ENCODE measurements around the gene CDC42EP4. TPM values are rescaled to one million over a fixed set of nuclear protein-coding genes. Genes with fewer than 3 reads are reported as not detected.

CDC42EP4 gene
- total and polyA plus RNA-seq, 12 donors = 18.6 to 87.6 (median 30.8) TPM

- Histone ChIP-seq H3K27ac (peak overlapping the region in 9 of 10 donors; percentile 10 to 71 (median 60)), H3K4me1 (peaks cover 3 to 39% (median 27%) of the 10 kb centered on the region in 9 donors), H3K9me3 (no peaks in the 10 kb centered on the region), H3K36me3 (no peaks in the 10 kb centered on the region), H3K27me3 (no peaks in the 10 kb centered on the region), H3K4me3 (peak overlapping the region in 5 of 10 donors; percentile 15 to 29 (median 26))
- intact Hi-C loops (cut with DNase I) = loop anchor here in 1 of 10 donors (2.0 kb wide), 1 partner anchor 34 kb away; no protein-coding TSS in a partner anchor
- DNase-seq = peak; percentile 66 to 67
- ATAC-seq = peak; percentile 46 to 78 (median 69)
- no peak for TF ChIP-seq CTCF (IDR thresholded peaks at IDR 0.05)
- WGBS, 2 donors = 51 to 60% methylated on average over 17 of the region's 17 CpGs
These were observed 31.4 kb upstream of the CDC42EP4 start for GRCh38 chr17:73343168-73343634.

GRCh38 chr17:73342541-73343167, 30.9 kb upstream of the CDC42EP4 start:
- peak overlapping the region in 7 of 10 donors; percentile 44 to 71 (median 61) for H3K27ac ChIP-seq
- no peaks in the 10 kb centered on the region for H3K36me3 ChIP-seq
- H3K9me3 ChIP-seq = no peaks in the 10 kb centered on the region
- 40 to 57% methylated on average over 6 to 7 of the region's 7 CpGs for WGBS, 2 donors
- TF ChIP-seq CTCF (IDR thresholded peaks at IDR 0.05) = no peak
- intact Hi-C loops (cut with DNase I) = loop anchor here in 1 of 10 donors (2.0 kb wide), 1 partner anchor 34 kb away; no protein-coding TSS in a partner anchor
- peak in 5 of 8 donors; percentile 2 to 39 (median 12) for ATAC-seq
- no peaks in the 10 kb centered on the region for H3K27me3 ChIP-seq
- DNase-seq = no peak
- H3K4me1 ChIP-seq = peaks cover 3 to 39% (median 27%) of the 10 kb centered on the region in 9 donors
- H3K4me3 ChIP-seq = peak overlapping the region in 4 of 10 donors; percentile 15 to 29 (median 26)

GRCh38 chr17:73342050-73342522, 30.3 kb upstream of the CDC42EP4 start:
- WGBS, 2 donors = 33 to 40% methylated on average over 12 of the region's 12 CpGs
- no peaks in the 10 kb centered on the region for H3K27me3 ChIP-seq
- ATAC-seq = peak; percentile 49 to 89 (median 78)
- H3K4me1 ChIP-seq = peaks cover 3 to 38% (median 27%) of the 10 kb centered on the region in 9 donors
- H3K9me3 ChIP-seq = no peaks in the 10 kb centered on the region
- peak overlapping the region in 6 of 10 donors; percentile 41 to 71 (median 57) for H3K27ac ChIP-seq
- H3K36me3 ChIP-seq = no peaks in the 10 kb centered on the region
- peak; percentile 65 to 67 for DNase-seq
- intact Hi-C loops (cut with DNase I) = loop anchor here in 1 of 10 donors (2.0 kb wide), 1 partner anchor 33 kb away; no protein-coding TSS in a partner anchor
- TF ChIP-seq CTCF (IDR thresholded peaks at IDR 0.05) = no peak
- H3K4me3 ChIP-seq = no peak overlapping the region

GRCh38 chr17:73341350-73342049, 29.7 kb upstream of the CDC42EP4 start:
- no peaks in the 10 kb centered on the region for H3K36me3 ChIP-seq
- intact Hi-C loops (cut with DNase I) = loop anchor here in 1 of 10 donors (2.0 kb wide), 1 partner anchor 33 kb away; no protein-coding TSS in a partner anchor
- DNase-seq = no peak
- TF ChIP-seq CTCF (IDR thresholded peaks at IDR 0.05) = no peak
- no peaks in the 10 kb centered on the region for H3K27me3 ChIP-seq
- H3K4me3 ChIP-seq = no peak overlapping the region
- peaks cover 3 to 40% (median 27%) of the 10 kb centered on the region in 9 donors for H3K4me1 ChIP-seq
- H3K27ac ChIP-seq = peak overlapping the region in 1 of 10 donors; percentile 60
- H3K9me3 ChIP-seq = no peaks in the 10 kb centered on the region
- peak in 3 of 8 donors; percentile 9 to 29 (median 22) for ATAC-seq
- 51 to 53% methylated on average over 15 of the region's 15 CpGs for WGBS, 2 donors
